Measurements from ENCODE around the gene C11orf16. TPM values are rescaled to one million over a fixed set of nuclear protein-coding genes. Genes with fewer than 3 reads are reported as not detected.
A peak's percentile ranks its signal among the peaks of the same experiment; 100 is the strongest.

Gene C11orf16
- total RNA-seq, 1 donor from 2014 or later, result not detected

DNA sequence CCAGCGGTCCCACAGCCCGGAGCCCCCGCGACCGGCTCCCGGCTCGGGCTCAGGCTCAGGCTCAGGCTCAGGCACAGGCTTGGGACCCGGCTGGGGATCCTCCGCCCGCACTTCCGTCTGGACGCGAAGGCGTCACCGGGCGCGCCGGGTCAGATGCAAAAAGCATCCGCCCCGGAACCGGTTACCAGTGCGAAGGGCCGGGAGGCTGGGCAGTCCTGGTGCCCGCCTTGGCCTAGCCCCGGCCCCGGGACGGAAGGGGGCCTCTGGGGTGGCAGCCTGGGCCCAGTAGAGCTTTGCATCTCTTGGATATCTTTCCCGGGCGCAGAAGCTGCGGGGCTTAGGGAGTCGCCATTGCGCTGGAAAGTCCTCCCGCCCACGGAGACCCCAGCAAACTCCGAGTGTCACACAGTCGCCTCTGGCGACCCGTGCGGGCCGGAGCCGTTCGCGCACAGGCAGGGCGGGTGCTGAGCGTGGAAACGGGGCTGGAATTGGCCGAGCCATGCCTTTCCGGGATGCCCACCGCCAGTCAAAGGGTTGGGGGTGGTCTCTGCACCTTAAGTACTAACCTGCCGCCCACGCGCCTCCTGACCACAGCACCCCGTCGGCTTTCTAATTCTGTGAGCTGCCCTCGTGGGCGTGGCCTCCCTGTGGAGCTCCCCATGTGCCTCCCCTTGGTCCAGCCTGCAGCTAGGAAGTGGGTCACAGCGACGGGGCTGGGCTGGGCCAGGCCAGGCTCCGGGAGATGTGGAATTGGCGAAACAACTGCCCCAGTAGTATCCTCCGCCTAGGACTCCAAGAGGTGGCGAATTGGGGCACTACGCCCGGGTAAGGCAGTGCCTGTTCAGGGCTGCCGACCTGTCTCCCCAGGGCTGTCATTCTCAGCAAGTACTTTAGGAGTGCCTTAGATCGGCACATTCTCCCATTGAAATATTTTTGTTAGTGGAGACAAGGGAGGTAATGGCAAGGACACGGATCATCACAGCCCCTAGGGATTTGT, 31.9 kb upstream of the C11orf16 start, which contains the start of gene TMEM9B:
TMEM9B (minus strand) TSS at position 119 of the 997 bp plus-strand sequence. CDS start 129 bp downstream, outside the sequence.
- TF ChIP-seq, protein P1, sequence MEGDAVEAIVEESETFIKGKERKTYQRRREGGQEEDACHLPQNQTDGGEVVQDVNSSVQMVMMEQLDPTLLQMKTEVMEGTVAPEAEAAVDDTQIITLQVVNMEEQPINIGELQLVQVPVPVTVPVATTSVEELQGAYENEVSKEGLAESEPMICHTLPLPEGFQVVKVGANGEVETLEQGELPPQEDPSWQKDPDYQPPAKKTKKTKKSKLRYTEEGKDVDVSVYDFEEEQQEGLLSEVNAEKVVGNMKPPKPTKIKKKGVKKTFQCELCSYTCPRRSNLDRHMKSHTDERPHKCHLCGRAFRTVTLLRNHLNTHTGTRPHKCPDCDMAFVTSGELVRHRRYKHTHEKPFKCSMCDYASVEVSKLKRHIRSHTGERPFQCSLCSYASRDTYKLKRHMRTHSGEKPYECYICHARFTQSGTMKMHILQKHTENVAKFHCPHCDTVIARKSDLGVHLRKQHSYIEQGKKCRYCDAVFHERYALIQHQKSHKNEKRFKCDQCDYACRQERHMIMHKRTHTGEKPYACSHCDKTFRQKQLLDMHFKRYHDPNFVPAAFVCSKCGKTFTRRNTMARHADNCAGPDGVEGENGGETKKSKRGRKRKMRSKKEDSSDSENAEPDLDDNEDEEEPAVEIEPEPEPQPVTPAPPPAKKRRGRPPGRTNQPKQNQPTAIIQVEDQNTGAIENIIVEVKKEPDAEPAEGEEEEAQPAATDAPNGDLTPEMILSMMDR (conservative IDR thresholded peaks at IDR 0.05; ENCODE audit: low read depth, low read length), result no peak
- DNase-seq (ENCODE audit: low read depth), result no peak
- H3K4me3 ChIP-seq (ENCODE audit: low read depth, low read length), result peak within 1 kb of the TSS; percentile 84

DNA sequence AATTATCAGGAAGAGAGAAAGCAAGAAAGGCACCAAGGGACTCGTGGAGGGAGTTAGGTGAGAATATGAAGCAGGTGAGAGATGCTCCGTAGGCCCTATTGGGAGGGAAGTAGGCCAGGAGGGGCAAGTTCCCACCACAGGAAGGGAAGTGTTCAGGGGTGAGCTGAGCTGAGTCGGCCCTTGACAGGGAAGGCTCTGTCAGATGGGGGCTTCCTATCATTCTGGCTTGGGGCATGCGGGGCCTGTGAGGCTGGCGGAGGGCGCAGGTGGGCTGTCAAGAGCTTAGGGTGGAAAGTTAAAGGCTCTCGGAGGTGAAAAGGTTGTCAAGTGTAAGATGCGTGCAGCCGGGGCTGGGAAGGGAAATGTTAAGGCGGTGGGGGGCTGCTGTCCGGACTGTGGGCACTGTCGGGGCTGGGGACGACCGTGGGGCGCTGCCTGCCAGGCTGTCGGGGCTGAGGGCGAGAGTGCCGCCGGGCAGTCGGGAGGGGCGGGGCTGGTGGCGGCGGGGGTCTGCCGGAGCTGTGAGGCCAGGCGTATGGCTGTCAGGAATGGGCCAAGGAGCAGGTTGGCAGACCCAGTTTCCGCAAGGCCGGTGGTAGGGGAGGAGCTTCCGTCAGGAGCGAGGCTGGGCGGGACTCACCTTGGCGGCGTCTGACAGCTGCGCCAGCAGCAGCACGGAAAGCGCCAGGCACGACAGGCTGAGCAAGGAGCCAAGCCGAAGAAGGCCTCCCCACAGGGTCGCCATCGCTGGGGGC, 31.0 kb upstream of the C11orf16 start:
- peak overlapping the region; percentile 84 for H3K4me3 ChIP-seq (ENCODE audit: low read depth, low read length)
- DNase-seq (ENCODE audit: low read depth), result no peak
- TF ChIP-seq, protein P1 (conservative IDR thresholded peaks at IDR 0.05; ENCODE audit: low read depth, low read length), result no peak

DNA sequence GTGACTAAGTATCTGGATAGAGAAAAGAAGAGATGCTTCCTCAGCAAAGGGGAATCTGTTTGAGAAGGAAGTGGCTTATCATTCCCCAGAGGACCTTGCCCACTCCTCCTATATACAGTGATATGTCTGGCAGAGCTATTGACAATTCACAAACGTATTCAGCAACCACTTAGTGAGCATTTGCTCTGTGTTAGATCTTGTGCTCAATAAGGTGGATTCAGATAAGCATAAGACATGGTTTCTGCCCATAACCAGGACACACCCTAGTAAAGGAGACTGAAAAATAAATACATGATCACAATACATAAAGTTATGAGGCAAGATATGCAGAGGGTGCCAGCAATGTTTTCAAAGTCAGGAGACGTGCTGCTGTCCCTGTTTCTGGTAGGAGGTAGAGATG, 30.1 kb upstream of the C11orf16 start:
- TF ChIP-seq, protein P1 (conservative IDR thresholded peaks at IDR 0.05; ENCODE audit: low read depth, low read length), result no peak
- H3K4me3 ChIP-seq (ENCODE audit: low read depth, low read length), result peak overlapping the region; percentile 84
- DNase-seq (ENCODE audit: low read depth), result no peak

DNA sequence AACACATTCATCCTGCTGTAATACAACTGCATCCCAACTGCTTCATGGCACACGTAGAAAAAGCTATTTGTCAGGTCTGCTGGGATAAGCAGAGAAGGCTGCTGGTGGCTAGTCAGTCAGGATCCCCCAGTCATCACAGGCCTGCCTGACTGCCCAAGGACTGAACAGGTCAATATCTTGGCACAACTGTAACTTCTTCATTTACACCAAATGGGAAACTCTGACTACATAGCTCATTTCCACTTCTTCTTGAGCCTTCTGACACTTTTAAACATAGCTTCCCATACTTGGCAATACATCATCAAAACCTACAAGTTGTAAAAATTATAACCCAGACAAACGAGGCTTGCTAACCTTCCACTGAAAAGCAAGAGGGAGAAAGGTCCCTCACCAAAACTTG, 28.7 kb upstream of the C11orf16 start:
- no peak for DNase-seq (ENCODE audit: low read depth)
- TF ChIP-seq, protein P1 (conservative IDR thresholded peaks at IDR 0.05; ENCODE audit: low read depth, low read length), result no peak
- H3K4me3 ChIP-seq (ENCODE audit: low read depth, low read length), result no peak overlapping the region

DNA sequence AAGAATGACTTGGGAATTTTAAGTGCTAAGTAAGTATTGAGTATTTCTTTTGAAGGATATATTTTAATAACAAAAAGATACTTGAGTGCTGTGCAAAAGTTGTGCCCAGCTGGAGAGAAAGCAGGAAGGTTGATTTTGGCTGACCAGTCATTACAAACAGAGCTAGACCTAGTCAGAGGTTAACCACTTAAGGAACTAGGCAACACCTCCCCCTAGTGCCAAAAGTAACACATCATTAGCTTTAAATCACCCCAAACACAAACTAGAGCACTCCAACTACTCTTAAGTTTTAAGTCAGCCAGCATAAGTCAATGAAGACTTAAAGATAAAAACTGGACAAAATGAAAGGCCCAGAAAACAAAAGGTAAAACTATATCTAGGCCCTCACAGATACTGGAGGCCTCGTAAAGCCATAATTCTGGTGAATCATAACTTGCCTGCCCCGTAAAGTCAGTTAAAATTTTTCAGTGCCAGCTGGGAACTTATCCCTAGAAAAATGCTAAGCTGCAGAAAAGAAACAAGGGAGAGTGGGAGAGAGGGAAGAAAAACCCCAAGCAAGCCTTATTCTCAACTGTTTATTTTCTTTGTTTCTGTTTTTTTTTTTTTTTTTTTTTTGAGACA, 26.9 kb upstream of the C11orf16 start:
- TF ChIP-seq, protein P1 (conservative IDR thresholded peaks at IDR 0.05; ENCODE audit: low read depth, low read length), result peak; percentile 81
- DNase-seq (ENCODE audit: low read depth), result no peak
- H3K4me3 ChIP-seq (ENCODE audit: low read depth, low read length), result no peak overlapping the region

DNA sequence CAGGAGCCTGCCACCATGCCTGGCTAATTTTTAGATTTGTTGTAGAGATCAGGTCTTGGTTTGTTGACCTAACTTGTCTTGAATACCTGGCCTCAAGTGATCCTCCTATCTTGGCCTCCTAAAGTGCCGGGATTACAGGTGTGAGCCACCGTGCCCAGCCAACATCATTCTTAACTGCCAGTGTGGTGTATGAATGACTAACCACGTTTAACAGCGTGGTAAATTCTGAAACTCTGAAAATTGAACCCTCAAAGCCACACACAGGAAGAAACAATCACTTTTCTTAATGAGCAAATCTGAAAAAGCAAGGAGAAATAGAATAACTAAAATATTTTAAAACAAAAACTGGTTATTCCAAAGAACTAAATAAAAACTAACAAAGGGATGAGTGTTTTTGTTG, 24.1 kb upstream of the C11orf16 start:
- TF ChIP-seq, protein P1 (conservative IDR thresholded peaks at IDR 0.05; ENCODE audit: low read depth, low read length), result no peak
- DNase-seq (ENCODE audit: low read depth), result no peak
- no peak overlapping the region for H3K4me3 ChIP-seq (ENCODE audit: low read depth, low read length)

Data from epithelial cell of proximal tubule (primary cell).